GM23338 (cell line): Measurements from ENCODE around the gene TMEM217.

ENCODE experiments used
- EZH2 ChIP-seq: fragments of 200-600 bp; sonication (generic); IDR thresholded peaks from one replicate; pipeline ENCODE4 v1.8.0; 2017; ENCODE audit warnings: antibody characterized with exemption, mild to moderate bottlenecking, low read depth; ENCODE audit not compliant: unreplicated experiment
- POLR2AphosphoS5 ChIP-seq: IDR thresholded peaks from 2 replicates; pipeline ENCODE4 v1.6.1; 2016; ENCODE audit warnings: antibody characterized with exemption, low read depth
- TF ChIP-seq, protein P1 (sequence below): IDR thresholded peaks from one replicate; pipeline ENCODE4 v1.6.1; 2018; ENCODE audit warnings: antibody characterized with exemption; ENCODE audit not compliant: unreplicated experiment
- TF ChIP-seq, protein P2 (sequence below), 2 experiments: fragments of 200-600 bp in 1 of 2; sonication (generic) in 1 of 2; conservative IDR thresholded peaks; 2 replicates each; pipeline versions ENCODE4 v1.5.1 to v1.6.1; 2016 to 2017; ENCODE audit warnings: antibody characterized with exemption in 2 of 2, low read depth in 2 of 2, mild to moderate bottlenecking in 2 of 2, moderate library complexity in 1 of 2

DNA sequence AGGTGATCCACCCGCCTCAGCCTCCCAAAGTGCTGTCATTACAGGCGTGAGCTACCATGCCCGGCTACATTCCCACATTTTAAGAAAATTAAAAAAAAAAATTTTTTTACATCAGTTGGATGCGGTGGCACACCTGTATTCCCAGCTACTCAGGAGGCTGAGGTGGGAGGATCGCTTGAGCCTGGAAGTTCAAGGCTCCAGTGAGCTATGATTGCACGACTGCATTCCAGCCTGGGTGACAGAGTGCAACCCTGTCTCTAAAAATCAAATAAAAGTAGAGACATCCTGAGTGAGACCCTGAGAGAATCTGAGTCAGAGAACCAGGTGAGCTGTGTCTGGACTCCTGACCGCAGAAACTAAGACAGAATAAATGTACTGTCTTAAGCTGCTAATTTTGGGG lies 49.2 kb downstream of the TMEM217 start:
- TF ChIP-seq, protein P1, sequence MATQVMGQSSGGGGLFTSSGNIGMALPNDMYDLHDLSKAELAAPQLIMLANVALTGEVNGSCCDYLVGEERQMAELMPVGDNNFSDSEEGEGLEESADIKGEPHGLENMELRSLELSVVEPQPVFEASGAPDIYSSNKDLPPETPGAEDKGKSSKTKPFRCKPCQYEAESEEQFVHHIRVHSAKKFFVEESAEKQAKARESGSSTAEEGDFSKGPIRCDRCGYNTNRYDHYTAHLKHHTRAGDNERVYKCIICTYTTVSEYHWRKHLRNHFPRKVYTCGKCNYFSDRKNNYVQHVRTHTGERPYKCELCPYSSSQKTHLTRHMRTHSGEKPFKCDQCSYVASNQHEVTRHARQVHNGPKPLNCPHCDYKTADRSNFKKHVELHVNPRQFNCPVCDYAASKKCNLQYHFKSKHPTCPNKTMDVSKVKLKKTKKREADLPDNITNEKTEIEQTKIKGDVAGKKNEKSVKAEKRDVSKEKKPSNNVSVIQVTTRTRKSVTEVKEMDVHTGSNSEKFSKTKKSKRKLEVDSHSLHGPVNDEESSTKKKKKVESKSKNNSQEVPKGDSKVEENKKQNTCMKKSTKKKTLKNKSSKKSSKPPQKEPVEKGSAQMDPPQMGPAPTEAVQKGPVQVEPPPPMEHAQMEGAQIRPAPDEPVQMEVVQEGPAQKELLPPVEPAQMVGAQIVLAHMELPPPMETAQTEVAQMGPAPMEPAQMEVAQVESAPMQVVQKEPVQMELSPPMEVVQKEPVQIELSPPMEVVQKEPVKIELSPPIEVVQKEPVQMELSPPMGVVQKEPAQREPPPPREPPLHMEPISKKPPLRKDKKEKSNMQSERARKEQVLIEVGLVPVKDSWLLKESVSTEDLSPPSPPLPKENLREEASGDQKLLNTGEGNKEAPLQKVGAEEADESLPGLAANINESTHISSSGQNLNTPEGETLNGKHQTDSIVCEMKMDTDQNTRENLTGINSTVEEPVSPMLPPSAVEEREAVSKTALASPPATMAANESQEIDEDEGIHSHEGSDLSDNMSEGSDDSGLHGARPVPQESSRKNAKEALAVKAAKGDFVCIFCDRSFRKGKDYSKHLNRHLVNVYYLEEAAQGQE: no peak
- TF ChIP-seq, protein P2, sequence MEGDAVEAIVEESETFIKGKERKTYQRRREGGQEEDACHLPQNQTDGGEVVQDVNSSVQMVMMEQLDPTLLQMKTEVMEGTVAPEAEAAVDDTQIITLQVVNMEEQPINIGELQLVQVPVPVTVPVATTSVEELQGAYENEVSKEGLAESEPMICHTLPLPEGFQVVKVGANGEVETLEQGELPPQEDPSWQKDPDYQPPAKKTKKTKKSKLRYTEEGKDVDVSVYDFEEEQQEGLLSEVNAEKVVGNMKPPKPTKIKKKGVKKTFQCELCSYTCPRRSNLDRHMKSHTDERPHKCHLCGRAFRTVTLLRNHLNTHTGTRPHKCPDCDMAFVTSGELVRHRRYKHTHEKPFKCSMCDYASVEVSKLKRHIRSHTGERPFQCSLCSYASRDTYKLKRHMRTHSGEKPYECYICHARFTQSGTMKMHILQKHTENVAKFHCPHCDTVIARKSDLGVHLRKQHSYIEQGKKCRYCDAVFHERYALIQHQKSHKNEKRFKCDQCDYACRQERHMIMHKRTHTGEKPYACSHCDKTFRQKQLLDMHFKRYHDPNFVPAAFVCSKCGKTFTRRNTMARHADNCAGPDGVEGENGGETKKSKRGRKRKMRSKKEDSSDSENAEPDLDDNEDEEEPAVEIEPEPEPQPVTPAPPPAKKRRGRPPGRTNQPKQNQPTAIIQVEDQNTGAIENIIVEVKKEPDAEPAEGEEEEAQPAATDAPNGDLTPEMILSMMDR (conservative IDR thresholded peaks at IDR 0.05; ENCODE audit: low read depth in 2 of 2): no peak
- TF ChIP-seq EZH2 (no peak), POLR2AphosphoS5 (no peak)
